HG03558 (cell line): ENCODE measurements around the gene EIF3I.
A peak's percentile ranks its signal among the peaks of the same experiment; 100 is the strongest.

ENCODE experiments used
- ATAC-seq: cut with Tn5 transposase; IDR thresholded peaks from one replicate; pipeline ENCODE4 v1.9.1; 2021; ENCODE audit warnings: moderate number of reproducible peaks; ENCODE audit not compliant: unreplicated experiment; ENCODE audit errors: extremely low read depth

EIF3I gene

GRCh38 chr1:32228771-32229170, 6.6 kb downstream of the EIF3I start:
- ATAC-seq = no peak

DNA sequence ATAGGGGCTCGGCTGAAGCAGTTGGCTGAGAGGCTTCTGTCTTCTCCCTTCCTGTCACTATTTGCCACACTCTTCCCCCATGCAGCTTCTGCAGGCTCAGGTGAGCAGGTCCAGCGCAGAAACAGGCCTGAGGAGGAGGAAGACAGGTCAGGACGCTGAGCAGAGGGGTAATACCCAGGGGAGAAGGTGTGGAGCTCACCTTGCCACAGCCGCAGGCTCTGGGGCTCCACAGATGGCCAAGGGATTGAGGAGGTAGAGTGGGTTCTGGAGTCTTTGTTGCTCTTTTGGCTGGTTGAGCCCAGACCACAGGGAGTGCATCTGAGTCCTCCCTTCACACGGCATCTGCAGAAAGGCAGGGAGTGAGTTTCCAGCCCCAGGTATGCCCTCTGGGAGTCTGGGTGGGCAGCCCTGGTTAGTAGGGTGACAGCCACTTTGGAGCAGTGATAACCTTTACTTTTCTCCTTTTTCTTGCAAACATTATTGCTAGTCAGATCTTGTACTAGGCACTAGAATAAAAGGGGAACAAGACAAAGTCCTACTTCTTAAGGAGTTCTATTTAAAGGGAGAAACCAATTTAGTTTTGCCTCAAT, 9.7 kb downstream of the EIF3I start:
- no peak for ATAC-seq

- no peak for ATAC-seq
Measured at GRCh38 chr1:32232558-32233304, 10.5 kb downstream of the EIF3I start.

- ATAC-seq = no peak
Measured at GRCh38 chr1:32234792-32235191, 12.6 kb downstream of the EIF3I start.

GRCh38 chr1:32239337-32239736, 17.1 kb downstream of the EIF3I start:
- ATAC-seq = no peak

DNA sequence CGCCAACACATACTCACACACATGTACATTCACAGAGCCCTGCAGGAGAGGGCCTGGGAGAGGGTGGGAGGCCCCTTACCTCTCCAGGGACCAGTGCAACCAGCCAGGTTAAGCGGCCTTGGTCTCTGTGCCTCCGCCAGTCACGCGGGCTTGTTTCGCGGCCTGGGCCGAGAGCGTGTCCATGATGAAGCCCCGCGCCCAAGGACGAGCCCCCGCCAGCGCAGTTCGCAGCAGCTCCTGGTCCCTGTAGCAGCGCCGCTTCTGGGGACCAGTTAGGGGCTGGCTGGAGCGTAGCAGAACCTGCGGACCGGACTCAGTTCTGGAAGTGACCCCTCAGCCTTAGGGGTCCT, 17.6 kb downstream of the EIF3I start:
- ATAC-seq = no peak

DNA sequence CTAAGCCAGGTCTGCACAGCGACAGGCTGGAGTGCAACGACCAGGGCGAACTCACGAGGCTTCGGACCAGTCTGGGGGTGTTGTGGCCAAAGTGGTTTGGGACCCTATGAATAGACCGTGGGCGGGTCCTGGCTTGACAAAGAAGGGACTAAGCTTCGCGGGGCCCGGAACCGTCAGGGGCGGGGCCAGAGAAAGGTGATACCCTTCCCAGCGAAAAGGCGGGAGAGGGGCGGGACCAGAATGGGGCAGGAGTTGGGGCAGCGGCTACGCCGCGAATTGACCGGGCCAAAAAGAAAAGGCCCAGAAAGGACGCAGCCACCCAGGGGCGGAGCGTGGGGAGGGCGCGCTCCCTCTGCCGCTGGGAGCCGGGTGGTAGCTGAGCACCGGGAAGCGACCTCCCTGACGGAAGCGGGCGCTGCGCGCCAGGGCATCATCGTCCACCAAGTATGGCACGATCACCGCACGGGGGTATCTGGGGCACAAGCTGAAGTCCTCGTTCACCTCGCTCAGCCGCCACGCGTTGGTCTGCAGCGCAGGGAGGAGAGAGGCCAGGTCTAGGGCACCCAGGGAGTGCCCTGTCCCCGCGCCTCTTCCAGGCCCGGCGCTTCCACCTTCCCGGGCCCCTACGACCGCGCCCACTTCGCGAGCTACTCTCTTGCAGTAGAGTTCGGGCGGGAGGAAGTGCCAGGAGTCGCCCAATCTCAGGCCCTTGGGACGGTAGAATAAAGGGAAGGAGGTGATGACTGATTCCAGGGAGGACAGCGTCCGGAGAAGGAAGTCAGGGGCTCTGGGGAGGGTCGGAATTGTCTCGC, 18.1 kb downstream of the EIF3I start:
- ATAC-seq = no peak

- ATAC-seq = no peak
Measured at GRCh38 chr1:32241001-32241763, 19.0 kb downstream of the EIF3I start.

DNA sequence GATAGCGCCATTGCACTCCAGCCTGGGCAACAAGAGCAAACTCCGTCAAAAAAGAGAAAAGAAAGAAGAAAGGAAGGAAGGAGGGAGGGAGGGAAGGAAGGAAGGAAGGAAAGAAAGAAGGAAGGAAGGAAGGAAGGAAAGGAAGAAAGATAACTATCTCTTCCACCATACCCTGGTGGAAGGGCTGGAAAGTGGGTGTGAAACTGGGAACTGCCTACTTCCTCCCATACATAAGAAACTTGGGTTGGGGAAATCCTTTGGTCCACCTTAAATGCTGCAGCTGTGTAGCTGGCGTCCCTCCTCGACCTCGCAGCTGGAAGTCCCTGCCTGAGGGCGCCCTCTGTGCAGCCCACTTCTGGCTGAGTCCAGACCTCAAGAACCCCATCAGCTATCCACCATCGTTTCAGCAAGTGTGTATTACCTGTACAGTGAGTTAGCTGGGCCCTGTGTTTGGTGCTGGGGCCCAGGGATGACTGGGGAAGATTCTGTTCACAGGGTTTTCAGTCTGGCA, 20.2 kb downstream of the EIF3I start:
- no peak for ATAC-seq

GRCh38 chr1:32246888-32247273, 24.7 kb downstream of the EIF3I start, which contains the start of gene FAM167B:
TSS of gene FAM167B (plus strand) at chr1:32247222. CDS start at chr1:32247422, 200 bp downstream.
- no peak for ATAC-seq

GRCh38 chr1:32247452-32247851, 25.2 kb downstream of the EIF3I start:
- no peak for ATAC-seq

- no peak for ATAC-seq
Measured at GRCh38 chr1:32247983-32248889, 26.0 kb downstream of the EIF3I start.

DNA sequence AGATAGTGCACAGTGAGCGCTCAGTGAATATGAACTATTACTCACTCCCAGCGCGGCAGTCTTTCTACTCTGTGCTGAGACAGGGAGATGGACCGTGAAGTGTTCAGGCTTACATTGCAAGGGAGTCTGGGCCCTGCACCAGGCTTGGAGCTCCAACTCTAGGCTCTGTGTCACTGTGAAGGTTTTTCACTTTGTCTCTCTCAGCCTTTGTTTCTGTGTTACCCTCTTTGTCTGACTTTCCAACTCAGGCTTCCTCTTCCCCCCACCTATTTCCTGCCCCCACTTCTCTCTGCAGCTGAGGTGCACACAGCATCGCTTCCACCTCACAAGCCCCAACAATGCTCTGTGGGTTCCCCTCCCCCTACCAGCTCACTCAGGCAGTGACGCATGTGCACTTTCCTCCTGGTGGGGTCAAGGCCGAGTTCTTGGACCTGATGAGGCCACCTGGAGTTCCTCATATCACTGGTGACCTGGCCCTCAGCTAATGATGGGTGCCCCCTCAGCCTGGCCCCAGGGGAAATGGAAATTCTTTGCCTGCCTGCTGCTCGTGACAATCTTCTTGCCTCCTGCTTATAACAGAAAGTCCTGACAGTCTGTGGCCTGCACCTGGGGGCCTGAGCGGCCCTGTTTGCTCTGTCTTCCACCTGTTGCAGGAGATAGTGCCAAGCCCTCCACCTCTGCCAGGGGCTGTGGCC, 27.8 kb downstream of the EIF3I start:
- peak; percentile 35 for ATAC-seq

GRCh38 chr1:32250893-32251716, 28.9 kb downstream of the EIF3I start, which contains the start of gene LCK:
TSS of gene LCK (plus strand) at chr1:32251265. CDS start at chr1:32274330, 23,065 bp downstream.
- ATAC-seq = no peak

DNA sequence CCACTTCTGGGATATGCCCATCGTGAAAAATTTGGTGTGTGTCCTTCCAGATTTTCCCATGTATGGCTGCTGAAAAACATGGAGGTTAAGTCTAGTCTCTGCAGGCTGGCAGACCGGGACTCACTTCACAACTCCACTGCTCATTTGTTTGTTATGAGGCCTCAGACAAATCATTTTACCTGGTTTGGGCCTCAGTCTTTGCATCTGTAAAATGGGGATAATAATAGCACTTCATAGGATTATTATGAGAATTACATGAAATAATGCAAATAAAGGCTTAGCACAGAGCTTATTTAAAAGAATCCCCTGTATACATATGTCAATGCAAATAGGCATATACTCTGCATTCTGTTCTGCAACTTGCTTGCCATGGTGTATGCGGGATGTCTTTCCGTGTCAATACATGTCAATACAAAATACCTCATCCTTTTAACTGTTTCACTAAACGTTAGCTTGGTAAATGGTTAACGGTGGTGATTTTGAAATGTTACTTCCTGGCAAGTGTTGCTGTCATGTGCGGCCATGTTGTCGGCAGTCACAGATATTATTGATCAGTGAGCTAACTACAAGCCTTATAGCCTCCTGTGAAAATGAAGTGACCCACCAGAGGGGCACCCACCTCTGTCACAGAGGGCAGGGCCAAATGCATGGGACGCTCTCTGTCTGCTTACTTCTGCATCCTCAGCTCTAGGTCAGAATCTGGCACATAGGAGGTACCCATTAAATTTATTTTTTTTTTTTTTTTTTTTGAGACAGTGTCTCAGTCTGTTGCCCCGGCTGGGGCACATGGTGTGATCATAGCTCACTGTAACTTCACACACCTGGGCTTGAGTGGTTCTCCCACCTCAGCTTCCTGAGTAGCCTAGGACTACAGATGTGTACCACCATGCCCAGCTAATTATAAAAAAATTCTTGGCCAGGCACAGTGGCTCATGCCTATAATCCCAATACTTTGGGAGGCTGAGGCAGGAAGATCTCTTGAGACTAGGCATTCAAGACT, 33.2 kb downstream of the EIF3I start:
- no peak for ATAC-seq

- ATAC-seq = no peak
Measured at GRCh38 chr1:32256473-32257226, 34.4 kb downstream of the EIF3I start.
